CD4-positive, alpha-beta T cell treated with Interleukin-6 at 100 ng/mL for 8 hours (primary cell): ENCODE data around the gene SLCO2A1.
"Not testable (repeated sequence)": the region's sequence is repeated elsewhere in the genome, so short reads cannot be mapped to it uniquely, and the experiment has no call there.

Experiments
- DNase-seq: peaks from one replicate; pipeline ENCODE4 v3.0.0-alpha.2; 2020; ENCODE audit warnings: mixed read lengths, low spot score

The SLCO2A1 gene

GRCh38 chr3:134029734-134030378 is at the start of gene SLCO2A1:
Gene SLCO2A1, minus strand, starts transcription at chr3:134029925. Its CDS starts 123 bp downstream, at chr3:134029802.
- DNase-seq, result no peak

- no peak for DNase-seq
Observed at GRCh38 chr3:134079111-134079547, 49.4 kb upstream of the SLCO2A1 start.

GRCh38 chr3:134078169-134078831 is 48.6 kb upstream of the SLCO2A1 start:
- DNase-seq, result no peak

- no peak for DNase-seq
Observed at GRCh38 chr3:134077649-134078161, 48.0 kb upstream of the SLCO2A1 start.

GRCh38 chr3:134076851-134077250 is 47.1 kb upstream of the SLCO2A1 start:
- no peak for DNase-seq

- DNase-seq, result no peak
Observed at GRCh38 chr3:134075846-134076245, 46.1 kb upstream of the SLCO2A1 start.

- DNase-seq, result no peak
Observed at GRCh38 chr3:134075568-134075825, 45.8 kb upstream of the SLCO2A1 start.

- DNase-seq, result no peak
Observed at GRCh38 chr3:134074790-134075567, 45.3 kb upstream of the SLCO2A1 start.

- no peak for DNase-seq
Observed at GRCh38 chr3:134074001-134074789, 44.5 kb upstream of the SLCO2A1 start.

- DNase-seq, result no peak
Observed at GRCh38 chr3:134073583-134073945, 43.8 kb upstream of the SLCO2A1 start.

GRCh38 chr3:134072881-134073582 is 43.3 kb upstream of the SLCO2A1 start:
- DNase-seq, result no peak

GRCh38 chr3:134070281-134070680 is 40.6 kb upstream of the SLCO2A1 start:
- DNase-seq, result not testable (repeated sequence)

- DNase-seq, result no peak
Observed at GRCh38 chr3:134068429-134068828, 38.7 kb upstream of the SLCO2A1 start.

- DNase-seq, result no peak
Observed at GRCh38 chr3:134067531-134068161, 37.9 kb upstream of the SLCO2A1 start.

- no peak for DNase-seq
Observed at GRCh38 chr3:134066651-134067530, 37.2 kb upstream of the SLCO2A1 start.

GRCh38 chr3:134066158-134066541 is 36.4 kb upstream of the SLCO2A1 start:
- no peak for DNase-seq

- DNase-seq, result no peak
Observed at GRCh38 chr3:134065252-134066157, 35.8 kb upstream of the SLCO2A1 start.

GRCh38 chr3:134064081-134064480 is 34.4 kb upstream of the SLCO2A1 start:
- DNase-seq, result no peak

GRCh38 chr3:134061401-134061800 is 31.7 kb upstream of the SLCO2A1 start:
- DNase-seq, result no peak
